IPS DF 6.9 (cell line): ENCODE data around the gene CD200R1L.
"Not testable (repeated sequence)": the region's sequence is repeated elsewhere in the genome, so short reads cannot be mapped to it uniquely, and the experiment has no call there.

Source experiments
- DNase-seq: peaks from one replicate; pipeline ENCODE4 v3.0.0-alpha.2; 2013; ENCODE audit warnings: low read depth, low spot score
- H3K27ac ChIP-seq: one replicate; pipeline ENCODE4 v1.5.1; 2013; ENCODE audit warnings: low read length, control low read depth
- H3K27me3 ChIP-seq: 2 replicates; pipeline ENCODE4 v1.6.1; 2013; ENCODE audit warnings: mild to moderate bottlenecking, low read length; ENCODE audit not compliant: control insufficient read depth, insufficient read depth
- H3K36me3 ChIP-seq: 2 replicates; pipeline ENCODE4 v1.6.1; 2013; ENCODE audit warnings: low read length; ENCODE audit not compliant: control insufficient read depth, insufficient read depth
- H3K4me1 ChIP-seq: 2 replicates; pipeline ENCODE4 v1.6.1; 2013; ENCODE audit warnings: low read length; ENCODE audit not compliant: control insufficient read depth, insufficient read depth
- H3K4me3 ChIP-seq: 2 replicates; pipeline ENCODE4 v1.5.1; 2013; ENCODE audit warnings: mild to moderate bottlenecking, low read length
- H3K9me3 ChIP-seq: 2 replicates; pipeline ENCODE4 v1.6.1; 2013; ENCODE audit warnings: low read length, inconsistent platforms; ENCODE audit not compliant: control insufficient read depth, insufficient read depth
- WGBS: extraction: QIAGEN DNeasy Blood & Tissue Kit; methylation state at CpG from one replicate; pipeline ENCODE4 v1.1.7; 2013; ENCODE audit warnings: mixed read lengths, missing lambda C conversion rate; ENCODE audit not compliant: insufficient read length, insufficient coverage; 5-methylcytosine and 5-hydroxymethylcytosine counted together

Gene CD200R1L

DNA sequence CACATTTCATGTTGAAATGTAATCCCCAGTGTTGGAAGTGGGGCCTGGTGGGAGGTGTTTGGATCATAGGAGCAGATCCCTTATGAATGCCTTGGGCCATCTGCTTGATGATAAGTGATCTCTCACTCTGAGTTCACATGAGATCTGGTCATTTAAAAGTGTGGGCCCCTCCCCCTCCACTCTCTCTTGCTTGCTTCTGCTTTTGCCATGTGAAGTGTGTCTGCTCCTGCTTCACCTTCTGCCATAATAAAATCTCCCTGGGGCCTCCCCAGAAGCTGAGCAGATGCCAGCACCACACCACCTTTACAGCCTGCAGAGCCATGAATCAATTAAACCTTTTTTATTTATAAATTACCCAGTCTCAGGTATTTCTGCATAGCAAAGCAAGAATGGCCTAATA lies 14.2 kb upstream of the CD200R1L start:
- Histone ChIP-seq H3K9me3 (no peaks in the 10 kb centered on the region; the same call in 1 of the 2 replicates), H3K36me3 (no peaks in the 10 kb centered on the region), H3K4me1 (no peaks in the 10 kb centered on the region), H3K4me3 (no peak overlapping the region), H3K27me3 (no peaks in the 10 kb centered on the region), H3K27ac (no peak overlapping the region)
- DNase-seq: no peak

DNA sequence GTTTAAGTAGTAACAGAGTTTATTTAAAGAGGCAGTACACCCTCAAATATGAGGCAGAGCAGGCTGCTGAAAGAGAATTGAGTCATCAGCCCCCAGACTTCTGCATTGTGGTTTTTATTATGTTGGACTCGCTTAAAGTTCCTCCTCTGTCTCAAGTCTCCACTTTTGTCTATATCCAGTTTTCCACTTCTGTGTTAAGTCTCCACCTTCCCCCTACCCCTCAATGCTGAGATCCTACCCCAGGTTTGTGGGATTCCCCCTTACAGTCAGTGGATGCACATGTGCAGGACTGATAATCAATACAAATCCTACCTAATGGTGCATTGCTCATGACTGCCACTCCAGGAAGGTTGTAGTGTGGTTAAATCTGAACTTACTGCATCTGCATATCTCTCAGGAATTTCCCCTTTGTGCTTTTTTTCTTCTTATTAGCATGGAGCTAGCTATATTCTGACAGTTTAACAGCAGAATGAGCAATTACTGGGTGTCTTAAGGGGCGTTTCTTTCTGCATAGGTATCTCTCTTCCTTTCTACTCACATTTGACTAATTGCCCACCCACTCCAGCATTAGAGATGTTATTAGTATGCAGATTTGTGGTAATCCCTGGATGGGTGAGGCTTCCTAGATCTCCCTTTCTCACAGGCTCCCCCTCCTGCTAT lies 11.9 kb upstream of the CD200R1L start:
- no peak overlapping the region for H3K4me3 ChIP-seq
- DNase-seq: no peak
- no CpG with 5 or more reads among the region's 2 CpGs for WGBS
- no peak overlapping the region for H3K27ac ChIP-seq
- H3K9me3 ChIP-seq: no peaks in the 10 kb centered on the region; the same call in 1 of the 2 replicates
- H3K36me3 ChIP-seq: no peaks in the 10 kb centered on the region
- no peaks in the 10 kb centered on the region for H3K4me1 ChIP-seq
- H3K27me3 ChIP-seq: no peaks in the 10 kb centered on the region

DNA sequence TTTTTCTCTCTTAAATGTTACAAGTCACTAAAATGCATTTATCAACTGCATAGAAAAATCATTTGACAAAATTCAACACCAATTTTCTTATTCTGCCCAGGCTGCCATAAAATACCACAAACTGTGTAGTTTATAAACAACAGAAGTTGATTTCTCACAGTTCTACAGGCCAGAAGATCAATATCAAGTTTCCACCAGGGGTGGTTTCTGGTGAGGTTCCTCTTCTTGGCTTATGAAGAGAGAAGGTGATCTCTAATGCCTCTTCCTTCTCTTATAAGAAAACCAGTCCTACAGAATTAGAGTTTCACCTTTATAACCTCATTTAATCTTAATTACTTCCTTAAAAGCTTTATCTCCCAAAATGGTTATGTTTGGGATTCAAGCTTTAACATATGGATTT lies 10.9 kb upstream of the CD200R1L start:
- Histone ChIP-seq H3K36me3 (no peaks in the 10 kb centered on the region), H3K27ac (no peak overlapping the region), H3K27me3 (no peaks in the 10 kb centered on the region), H3K4me1 (no peaks in the 10 kb centered on the region), H3K9me3 (no peaks in the 10 kb centered on the region; the same call in 1 of the 2 replicates), H3K4me3 (no peak overlapping the region)
- no peak for DNase-seq

DNA sequence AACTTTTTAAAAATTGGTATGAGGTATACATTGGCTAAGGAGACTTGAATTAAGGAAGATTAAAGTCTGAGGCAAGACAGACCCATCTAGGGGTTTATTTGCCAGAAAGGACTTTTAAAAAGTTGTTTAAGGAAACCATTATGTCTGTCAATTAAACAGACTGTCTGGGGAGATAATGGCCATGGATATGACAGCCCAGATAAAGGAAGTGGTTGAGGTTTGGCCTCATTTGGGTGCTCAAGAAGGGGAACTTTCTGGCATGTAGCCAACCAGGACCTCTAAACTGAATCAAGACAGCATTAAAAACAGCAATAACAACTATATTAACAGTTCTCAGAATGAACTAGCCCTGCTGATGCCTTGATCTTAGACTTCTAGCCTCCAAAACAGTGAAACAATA lies 9.9 kb upstream of the CD200R1L start:
- Histone ChIP-seq H3K9me3 (no peaks in the 10 kb centered on the region; the same call in 1 of the 2 replicates), H3K27ac (no peak overlapping the region), H3K27me3 (no peaks in the 10 kb centered on the region), H3K4me3 (no peak overlapping the region), H3K4me1 (no peaks in the 10 kb centered on the region), H3K36me3 (no peaks in the 10 kb centered on the region)
- DNase-seq: no peak

DNA sequence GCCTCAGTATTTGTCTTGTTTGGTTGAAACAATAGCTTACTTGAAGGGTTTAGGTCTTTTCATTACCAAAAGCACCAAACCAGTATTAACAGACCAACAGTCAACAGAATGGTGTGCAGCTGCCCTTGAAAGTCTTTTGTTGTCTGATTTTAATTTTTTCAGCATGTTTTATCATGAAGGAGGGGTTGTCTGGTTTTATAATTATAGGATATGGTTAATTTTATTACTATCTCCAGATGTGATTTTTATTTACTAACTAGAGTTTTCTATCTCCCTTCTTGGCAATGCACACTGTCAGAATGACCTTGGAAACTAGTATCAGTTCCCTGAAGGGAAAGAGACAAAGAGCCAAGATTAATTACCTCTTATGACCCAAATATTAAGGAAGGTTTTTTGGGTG lies 9.2 kb upstream of the CD200R1L start:
- no peak for DNase-seq
- Histone ChIP-seq H3K27ac (no peak overlapping the region), H3K27me3 (no peaks in the 10 kb centered on the region), H3K9me3 (no peaks in the 10 kb centered on the region; the same call in 1 of the 2 replicates), H3K36me3 (no peaks in the 10 kb centered on the region), H3K4me1 (no peaks in the 10 kb centered on the region), H3K4me3 (no peak overlapping the region)

DNA sequence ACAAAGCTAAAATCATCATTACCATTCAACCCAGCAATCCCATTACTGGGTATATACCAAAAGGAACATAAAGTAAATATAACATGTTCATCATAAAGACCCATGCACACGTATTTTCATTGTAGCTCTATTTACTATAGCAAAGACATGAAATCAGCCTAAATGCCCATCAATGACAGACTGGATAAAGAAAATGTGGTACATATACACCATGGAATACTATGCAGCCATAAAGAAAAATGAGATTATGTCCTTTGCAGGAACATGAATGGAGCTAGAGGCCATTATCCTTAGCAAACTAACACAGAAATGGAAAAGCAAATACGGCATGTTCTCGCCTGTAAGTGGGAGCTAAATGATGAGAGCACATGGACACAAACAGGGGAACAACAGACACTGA lies 8.4 kb upstream of the CD200R1L start:
- WGBS: no CpG with 5 or more reads among the region's 3 CpGs

DNA sequence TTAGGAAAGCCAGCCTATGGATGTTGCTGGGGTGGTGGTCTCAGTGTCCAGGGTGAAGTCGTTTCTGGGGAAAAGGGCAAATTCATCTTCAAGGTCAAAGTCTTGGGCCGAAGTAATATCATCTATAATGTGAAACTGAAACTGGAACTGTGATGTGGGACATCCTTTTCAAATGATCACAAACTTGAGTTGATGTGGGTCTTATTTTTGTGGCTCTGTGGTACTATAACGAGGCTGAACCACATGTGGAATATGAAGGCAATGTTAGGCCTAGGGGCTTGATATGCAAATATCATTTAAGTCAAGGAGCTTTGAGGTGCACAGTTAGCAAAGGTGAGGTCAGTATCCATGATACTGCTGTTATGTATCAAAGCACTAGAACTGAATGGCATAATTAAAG lies 1.5 kb upstream of the CD200R1L start:
- H3K4me1 ChIP-seq: no peaks in the 10 kb centered on the region
- no peak overlapping the region for H3K4me3 ChIP-seq
- H3K36me3 ChIP-seq: no peaks in the 10 kb centered on the region
- no peaks in the 10 kb centered on the region for H3K27me3 ChIP-seq
- no peak for DNase-seq
- no peaks in the 10 kb centered on the region for H3K9me3 ChIP-seq
- H3K27ac ChIP-seq: no peak overlapping the region
- WGBS: no CpG with 5 or more reads among the region's 3 CpGs

More for the DNA sequence above, 8.4 kb upstream of the CD200R1L start:
- not testable (repeated sequence) for H3K4me1 ChIP-seq, H3K27ac ChIP-seq, DNase-seq, H3K27me3 ChIP-seq, H3K36me3 ChIP-seq, H3K9me3 ChIP-seq, H3K4me3 ChIP-seq

DNA sequence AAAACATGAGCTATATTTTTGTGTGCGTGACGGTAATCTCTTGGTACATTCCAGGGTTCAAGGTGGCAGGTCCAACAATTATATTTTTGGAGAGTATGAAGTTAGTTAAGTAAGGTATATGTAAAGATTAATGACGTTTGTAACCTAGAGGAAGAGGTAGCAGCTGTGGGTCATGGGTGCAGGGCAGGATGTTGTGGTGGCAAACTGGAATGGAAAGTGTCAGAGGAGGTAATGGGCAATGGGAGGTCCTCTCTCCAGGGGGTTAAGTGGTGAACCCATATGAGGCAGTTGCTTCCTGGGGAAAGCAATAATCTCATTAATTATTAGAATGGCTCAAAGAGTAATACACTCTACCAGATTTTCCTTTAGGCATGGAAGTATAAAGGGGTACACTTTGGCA lies 1.0 kb upstream of the CD200R1L start:
- DNase-seq: no peak
- no peak overlapping the region for H3K4me3 ChIP-seq
- WGBS: 100% methylated on average over 1 of the region's 3 CpGs
- H3K9me3 ChIP-seq: no peaks in the 10 kb centered on the region
- H3K27me3 ChIP-seq: no peaks in the 10 kb centered on the region
- H3K27ac ChIP-seq: no peak overlapping the region
- no peaks in the 10 kb centered on the region for H3K4me1 ChIP-seq
- H3K36me3 ChIP-seq: no peaks in the 10 kb centered on the region

DNA sequence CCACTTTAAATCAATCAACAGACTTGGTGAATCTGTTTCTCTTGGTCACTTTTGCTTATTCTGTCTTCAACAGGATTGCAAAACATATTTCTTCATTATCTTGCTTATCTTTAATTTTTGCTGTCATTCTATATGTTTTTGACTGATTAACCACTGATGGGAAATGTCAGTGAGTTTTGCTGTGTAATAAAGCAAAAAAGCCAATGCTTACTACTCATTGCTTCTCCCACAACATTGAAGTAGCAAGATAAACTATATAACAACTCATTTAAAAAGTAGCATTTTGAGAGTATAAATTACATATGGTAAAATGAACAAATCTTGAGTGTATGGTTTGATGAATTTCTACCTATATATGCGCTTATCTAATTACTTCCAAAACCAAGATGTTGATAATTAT lies 892 bp downstream of the CD200R1L start:
- H3K27ac ChIP-seq: no peak overlapping the region
- no CpG with 5 or more reads among the region's 1 CpG for WGBS
- no peaks in the 10 kb centered on the region for H3K9me3 ChIP-seq
- H3K36me3 ChIP-seq: no peaks in the 10 kb centered on the region
- no peaks in the 10 kb centered on the region for H3K27me3 ChIP-seq
- H3K4me1 ChIP-seq: no peaks in the 10 kb centered on the region
- no peak overlapping the region for H3K4me3 ChIP-seq
- DNase-seq: no peak

DNA sequence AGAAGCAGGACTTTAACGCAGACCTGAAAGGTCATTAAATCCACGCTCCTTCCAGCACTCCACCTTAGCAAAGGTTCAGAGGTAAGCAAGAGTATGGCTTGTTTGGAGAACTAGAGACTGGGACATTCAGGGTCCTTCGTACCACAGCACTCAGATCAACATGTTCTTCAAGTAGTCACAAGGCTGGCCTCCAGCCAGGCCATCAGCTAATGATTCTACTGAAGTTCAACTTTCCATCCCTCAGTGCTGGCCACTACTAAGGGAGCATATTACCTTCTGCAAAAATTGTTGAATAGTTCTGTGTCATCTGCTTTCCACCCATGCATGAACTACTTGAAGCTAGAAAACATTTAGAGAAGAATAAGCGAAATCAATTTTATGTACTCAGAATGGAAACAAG lies 17.6 kb downstream of the CD200R1L start:
- no peaks in the 10 kb centered on the region for H3K27me3 ChIP-seq
- no peak for DNase-seq
- no CpG with 5 or more reads among the region's 4 CpGs for WGBS
- H3K9me3 ChIP-seq: no peaks in the 10 kb centered on the region; the same call in 1 of the 2 replicates
- peaks cover 2% of the 10 kb centered on the region; the same call in 1 of the 2 replicates for H3K4me1 ChIP-seq
- no peaks in the 10 kb centered on the region for H3K36me3 ChIP-seq
- H3K4me3 ChIP-seq: no peak overlapping the region
- H3K27ac ChIP-seq: no peak overlapping the region
